Activated CD8-positive, alpha-beta memory T cell treated with anti-CD3 and anti-CD28 coated beads, Interleukin-2, amount 50 U/mL, for 24 hours (primary cell): ENCODE results near the gene ITPR1.

Source experiments
- DNase-seq: peaks from one replicate; pipeline ENCODE4 v3.0.0-alpha.2; 2020; ENCODE audit errors: extremely low read depth

ITPR1 gene

GRCh38 chr3:4782095-4782494 is 288.9 kb downstream of the ITPR1 start:
- DNase-seq = no peak

GRCh38 chr3:4785551-4785950 is 292.4 kb downstream of the ITPR1 start:
- DNase-seq = no peak

GRCh38 chr3:4786431-4786830 is 293.3 kb downstream of the ITPR1 start:
- no peak for DNase-seq

GRCh38 chr3:4791358-4791757 is 298.2 kb downstream of the ITPR1 start:
- no peak for DNase-seq

GRCh38 chr3:4793311-4793710 is 300.2 kb downstream of the ITPR1 start:
- DNase-seq = no peak

GRCh38 chr3:4794331-4794730 is 301.2 kb downstream of the ITPR1 start:
- DNase-seq = no peak

GRCh38 chr3:4794798-4795197 is 301.6 kb downstream of the ITPR1 start:
- no peak for DNase-seq

- DNase-seq = no peak
Measured at GRCh38 chr3:4795905-4796304, 302.8 kb downstream of the ITPR1 start.

GRCh38 chr3:4797201-4797705 is 304.1 kb downstream of the ITPR1 start:
- DNase-seq = no peak

GRCh38 chr3:4799266-4800256 is 306.4 kb downstream of the ITPR1 start:
- DNase-seq = no peak

- DNase-seq = no peak
Measured at GRCh38 chr3:4800595-4800994, 307.4 kb downstream of the ITPR1 start.

GRCh38 chr3:4801892-4802291 is 308.7 kb downstream of the ITPR1 start:
- no peak for DNase-seq

- no peak for DNase-seq
Measured at GRCh38 chr3:4802903-4803302, 309.8 kb downstream of the ITPR1 start.

GRCh38 chr3:4804161-4805058 is 311.3 kb downstream of the ITPR1 start:
- DNase-seq = no peak

GRCh38 chr3:4805662-4806061 is 312.5 kb downstream of the ITPR1 start:
- no peak for DNase-seq

GRCh38 chr3:4806535-4807108 is 313.5 kb downstream of the ITPR1 start:
- DNase-seq = no peak

GRCh38 chr3:4807381-4808280 is 314.5 kb downstream of the ITPR1 start:
- DNase-seq = no peak

GRCh38 chr3:4808637-4809036 is 315.5 kb downstream of the ITPR1 start:
- no peak for DNase-seq

- DNase-seq = no peak
Measured at GRCh38 chr3:4809922-4810321, 316.8 kb downstream of the ITPR1 start.

- DNase-seq = no peak
Measured at GRCh38 chr3:4812591-4812990, 319.4 kb downstream of the ITPR1 start.

GRCh38 chr3:4813909-4814304 is 320.8 kb downstream of the ITPR1 start:
- no peak for DNase-seq
